Endothelial cell of umbilical vein (primary cell): ENCODE results near the gene PRMT7. TPM values are rescaled to one million over a fixed set of nuclear protein-coding genes. Genes with fewer than 3 reads are reported as not detected.

Experiments used
- BruUV-seq: library from RNA; stranded (reverse); fragments of 400-500 nt; replicated peaks from 2 replicates; lab custom pipeline; 2021; lab: Mats Ljungman, UMichigan
- CTCF ChIA-PET: fragments of 300-600, 350-600 bp; sonication (Branson Sonifier 250); formaldehyde crosslinking; loops from one replicate; lab custom pipeline; 2021; ENCODE audit warnings: antibody characterized with exemption, inconsistent platforms; lab: Charles Lee
- POLR2A ChIA-PET: fragments of 300-600, 350-600 bp; sonication (Branson Sonifier 250); formaldehyde crosslinking; loops from one replicate; lab custom pipeline; 2021; ENCODE audit warnings: antibody characterized with exemption, inconsistent platforms; lab: Charles Lee
- DNase-seq: peaks from one replicate; pipeline ENCODE4 v3.0.0-alpha.2; 2011; ENCODE audit warnings: low read depth, low spot score
- FAIRE-seq: peaks from 2 replicates; lab custom pipeline; 2011; peaks lifted over from hg19 to GRCh38; lab: Jason Lieb, UNC
- H2AFZ ChIP-seq: 2 replicates; pipeline ENCODE4 v1.6.0; 2012; ENCODE audit warnings: low read depth, low read length, control low read depth, inconsistent platforms
- H3K27ac ChIP-seq: 2 replicates; pipeline ENCODE4 v1.5.1; 2011; ENCODE audit warnings: low read depth, mild to moderate bottlenecking, control low read depth, low read length, moderate library complexity; ENCODE audit not compliant: insufficient read depth
- H3K27me3 ChIP-seq, 2 experiments: 2 replicates each; pipeline versions ENCODE4 v1.6.0 to v1.6.1; 2011; ENCODE audit warnings: low read length in 2 of 2, mixed read lengths in 1 of 2; ENCODE audit not compliant: control insufficient read depth in 2 of 2, insufficient read depth in 2 of 2
- H3K36me3 ChIP-seq, 2 experiments: 2 replicates in 1 of 2; 3 replicates in 1 of 2; pipeline ENCODE4 v1.5.1; 2011; ENCODE audit warnings: low read length in 2 of 2, mild to moderate bottlenecking in 1 of 2, moderate library complexity in 1 of 2; ENCODE audit not compliant: control insufficient read depth in 2 of 2, insufficient read depth in 2 of 2; ENCODE audit errors: extremely low read depth in 1 of 2
- H3K4me1 ChIP-seq: 3 replicates; pipeline ENCODE4 v1.5.1; 2011; ENCODE audit warnings: mild to moderate bottlenecking, low read length; ENCODE audit not compliant: control insufficient read depth, insufficient read depth; ENCODE audit errors: extremely low read depth
- H3K4me2 ChIP-seq: 2 replicates; pipeline ENCODE4 v1.6.1; 2011; ENCODE audit warnings: low read length, control low read depth, mixed read lengths; ENCODE audit not compliant: insufficient read depth
- H3K4me3 ChIP-seq, 3 experiments: fragments of 200-600 bp in 1 of 3; sonication (generic), shearing (Covaris generic) in 1 of 3; replicated peaks in 1 of 3; 2 replicates each; pipeline ENCODE4 v1.5.1; 2011 to 2016; ENCODE audit warnings: control low read depth in 3 of 3, low read length in 3 of 3, mild to moderate bottlenecking in 2 of 3, inconsistent platforms in 1 of 3, low read depth in 1 of 3, moderate library complexity in 1 of 3; ENCODE audit not compliant: insufficient read depth in 1 of 3
- H3K79me2 ChIP-seq: 2 replicates; pipeline ENCODE4 v1.6.0; 2012; ENCODE audit warnings: low read length, inconsistent platforms; ENCODE audit not compliant: control insufficient read depth, insufficient read depth
- H3K9ac ChIP-seq: replicated peaks from 2 replicates; pipeline ENCODE3; 2011; ENCODE audit warnings: low read length, control low read depth; ENCODE audit not compliant: insufficient read depth; ENCODE audit errors: extremely low read depth
- H3K9me1 ChIP-seq: replicated peaks from 3 replicates; pipeline ENCODE4 v1.6.0; 2011; ENCODE audit warnings: mild to moderate bottlenecking, low read length; ENCODE audit not compliant: control insufficient read depth, insufficient read depth; ENCODE audit errors: extremely low read depth
- H3K9me3 ChIP-seq: replicated peaks from 2 replicates; pipeline ENCODE4 v1.5.1; 2012; ENCODE audit warnings: low read length, inconsistent platforms; ENCODE audit not compliant: control insufficient read depth, insufficient read depth
- H4K20me1 ChIP-seq: replicated peaks from 2 replicates; pipeline ENCODE3; 2011; ENCODE audit warnings: mild to moderate bottlenecking, low read length; ENCODE audit not compliant: control insufficient read depth, insufficient read depth; ENCODE audit errors: extremely low read depth
- POLR2A ChIP-seq: IDR thresholded peaks from 2 replicates; pipeline ENCODE4 v1.6.1; 2012; ENCODE audit warnings: low read depth, mild to moderate bottlenecking, control low read depth, low read length
- dilution Hi-C: fragments of 300-500 bp; cut with MboI; formaldehyde crosslinking; loops from one replicate; pipeline ENCODE4 v1.15.0; 2019; ENCODE audit warnings: low sequenced_read_pairs; ENCODE audit not compliant: extremely low pct_ligation_motif_present
- intact Hi-C: fragments of 100-400 bp; cut with micrococcal nuclease; formaldehyde crosslinking; loops from one replicate; pipeline ENCODE4 v1.10.0; 2022
- polyA plus RNA-seq, 4 experiments: library from polyadenylated mRNA; depleted of rRNA in 3 of 4; stranded (reverse) in 3 of 4; unstranded in 1 of 4; fragments of >200 nt; gene quantifications; 2 replicates each; pipeline versions ENCODE4 v1.2.1 to v1.2.3, GENCODE V29; 2011 to 2012; ENCODE audit warnings: missing spikeins in 1 of 4
- total RNA-seq: library from RNA; stranded (reverse); gene quantifications from 2 replicates; pipeline ENCODE4 v1.2.3, GENCODE V29; 2021
- TF ChIP-seq, protein P1 (sequence below), 2 donors: IDR thresholded peaks; 1 replicate in 1 of 2; 2 replicates in 1 of 2; pipeline ENCODE4 v1.5.1; 2011; ENCODE audit warnings: low read length in 2 of 2, mild to moderate bottlenecking in 2 of 2, moderate library complexity in 2 of 2, control low read depth in 1 of 2, inconsistent platforms in 1 of 2, low read depth in 1 of 2; ENCODE audit not compliant: insufficient read depth in 1 of 2; ENCODE audit errors: extremely low read depth in 1 of 2

Gene PRMT7
- total and polyA plus RNA-seq, 2 donors (not counting 3 experiments of a cell fraction or from before 2014, with no cell fraction given), result 43.4 to 57.9 TPM

GRCh38 chr16:68298907-68299561, 11.8 kb upstream of the PRMT7 start:
- Histone ChIP-seq H3K36me3 (peaks cover 43 to 56% of the 10 kb centered on the region in 2 experiments), H3K27ac (no peak overlapping the region), H3K9ac (no peak overlapping the region), H3K9me1 (no peaks in the 10 kb centered on the region), H3K79me2 (peaks cover 9% of the 10 kb centered on the region), H3K27me3 (no peaks in the 10 kb centered on the region), H3K4me2 (no peak overlapping the region), H3K4me3 (no peak overlapping the region), H2AFZ (no peak overlapping the region), H3K9me3 (no peaks in the 10 kb centered on the region), H4K20me1 (no peaks in the 10 kb centered on the region), H3K4me1 (no peaks in the 10 kb centered on the region)
- dilution Hi-C loops, result no loop called here
- FAIRE-seq, result no peak
- ChIA-PET POLR2A (interaction anchor here (1.3 to 1.5 kb wide), 2 partner anchors 9 to 12 kb away, joined by 3 read pairs; partner anchors contain the start of genes PRMT7 and SLC7A6OS), CTCF (interaction anchor here (1.1 to 10.9 kb wide), 5 partner anchors 9 to 42 kb away, joined by 3 to 120 read pairs (median 6); partner anchors contain the start of gene SLC7A6)
- BruUV-seq, result no TSS peak
- no peak for DNase-seq
- peak; percentile 62 for TF ChIP-seq POLR2A
- TF ChIP-seq, protein P1, sequence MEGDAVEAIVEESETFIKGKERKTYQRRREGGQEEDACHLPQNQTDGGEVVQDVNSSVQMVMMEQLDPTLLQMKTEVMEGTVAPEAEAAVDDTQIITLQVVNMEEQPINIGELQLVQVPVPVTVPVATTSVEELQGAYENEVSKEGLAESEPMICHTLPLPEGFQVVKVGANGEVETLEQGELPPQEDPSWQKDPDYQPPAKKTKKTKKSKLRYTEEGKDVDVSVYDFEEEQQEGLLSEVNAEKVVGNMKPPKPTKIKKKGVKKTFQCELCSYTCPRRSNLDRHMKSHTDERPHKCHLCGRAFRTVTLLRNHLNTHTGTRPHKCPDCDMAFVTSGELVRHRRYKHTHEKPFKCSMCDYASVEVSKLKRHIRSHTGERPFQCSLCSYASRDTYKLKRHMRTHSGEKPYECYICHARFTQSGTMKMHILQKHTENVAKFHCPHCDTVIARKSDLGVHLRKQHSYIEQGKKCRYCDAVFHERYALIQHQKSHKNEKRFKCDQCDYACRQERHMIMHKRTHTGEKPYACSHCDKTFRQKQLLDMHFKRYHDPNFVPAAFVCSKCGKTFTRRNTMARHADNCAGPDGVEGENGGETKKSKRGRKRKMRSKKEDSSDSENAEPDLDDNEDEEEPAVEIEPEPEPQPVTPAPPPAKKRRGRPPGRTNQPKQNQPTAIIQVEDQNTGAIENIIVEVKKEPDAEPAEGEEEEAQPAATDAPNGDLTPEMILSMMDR (IDR thresholded peaks at IDR 0.05; ENCODE audit: extremely low read depth in 1 of 2, insufficient read depth in 1 of 2, low read depth in 1 of 2, low read length in 2 of 2), result no peak
- intact Hi-C loops, result no loop called here
